GM03348 (cell line): ENCODE measurements around the gene TM4SF20.

Source experiments
- DNase-seq: peaks from one replicate; pipeline ENCODE4 v3.0.0; 2012; ENCODE audit warnings: low spot score

Gene TM4SF20

GRCh38 chr2:227320305-227321094, 58.6 kb downstream of the TM4SF20 start:
- DNase-seq = no peak

GRCh38 chr2:227317834-227318233, 61.3 kb downstream of the TM4SF20 start:
- no peak for DNase-seq

- DNase-seq = no peak
These were observed 65.8 kb downstream of the TM4SF20 start for GRCh38 chr2:227313310-227313709.

- no peak for DNase-seq
These were observed 66.5 kb downstream of the TM4SF20 start for GRCh38 chr2:227312579-227312978.
